HL-60/S4 treated with retinoic acid at 250 ng/mL for 4 days and 3 days (cell line): ENCODE data around the gene TAAR6.
"Not testable (repeated sequence)": the region's sequence is repeated elsewhere in the genome, so short reads cannot be mapped to it uniquely, and the experiment has no call there.

Source experiments
- in situ Hi-C: fragments of 300-500 bp; cut with MboI; formaldehyde crosslinking; loops from 2 replicates; pipeline ENCODE4 v1.7.0; 2022; ENCODE audit warnings: low sequenced_read_pairs

Gene TAAR6

GRCh38 chr6:132570221-132570777 is at the start of gene TAAR6:
Gene TAAR6, plus strand, starts transcription at chr6:132570322. Its CDS starts 0 bp downstream, at chr6:132570322.
- in situ Hi-C loops: no loop called here

- in situ Hi-C loops: no loop called here
Observed at GRCh38 chr6:132520953-132521352, 49.2 kb upstream of the TAAR6 start.

GRCh38 chr6:132524646-132525045 is 45.5 kb upstream of the TAAR6 start:
- in situ Hi-C loops: no loop called here

GRCh38 chr6:132525866-132526265 is 44.3 kb upstream of the TAAR6 start:
- in situ Hi-C loops: no loop called here

- in situ Hi-C loops: no loop called here
Observed at GRCh38 chr6:132526461-132526860, 43.7 kb upstream of the TAAR6 start.

GRCh38 chr6:132527791-132528190 is 42.3 kb upstream of the TAAR6 start:
- in situ Hi-C loops: no loop called here

GRCh38 chr6:132530293-132530974 is 39.7 kb upstream of the TAAR6 start:
- in situ Hi-C loops: no loop called here

GRCh38 chr6:132534546-132534945 is 35.6 kb upstream of the TAAR6 start:
- in situ Hi-C loops: not testable (repeated sequence)

- in situ Hi-C loops: no loop called here
Observed at GRCh38 chr6:132537145-132537544, 33.0 kb upstream of the TAAR6 start.

GRCh38 chr6:132537977-132538376 is 32.1 kb upstream of the TAAR6 start, which contains the start of gene TAAR9:
Gene TAAR9, plus strand, starts transcription at chr6:132538277. Its CDS starts 13 bp downstream, at chr6:132538290.
- in situ Hi-C loops: no loop called here

- in situ Hi-C loops: no loop called here
Observed at GRCh38 chr6:132544826-132545225, 25.3 kb upstream of the TAAR6 start.

GRCh38 chr6:132548746-132549463 is 21.2 kb upstream of the TAAR6 start:
- in situ Hi-C loops: no loop called here

GRCh38 chr6:132551214-132551613 is 18.9 kb upstream of the TAAR6 start:
- in situ Hi-C loops: no loop called here

- in situ Hi-C loops: no loop called here
Observed at GRCh38 chr6:132552372-132552771, 17.8 kb upstream of the TAAR6 start, which contains the start of gene TAAR8. Gene TAAR8, plus strand, starts transcription at chr6:132552672. Its CDS starts 21 bp downstream, at chr6:132552693.

- in situ Hi-C loops: not testable (repeated sequence)
Observed at GRCh38 chr6:132560087-132560486, 10.0 kb upstream of the TAAR6 start.

GRCh38 chr6:132566404-132566803 is 3.7 kb upstream of the TAAR6 start:
- in situ Hi-C loops: no loop called here

GRCh38 chr6:132567566-132567965 is 2.6 kb upstream of the TAAR6 start:
- in situ Hi-C loops: no loop called here

- in situ Hi-C loops: no loop called here
Observed at GRCh38 chr6:132568611-132569010, 1.5 kb upstream of the TAAR6 start.

- in situ Hi-C loops: no loop called here
Observed at GRCh38 chr6:132569170-132569569, 952 bp upstream of the TAAR6 start.

GRCh38 chr6:132571774-132572173 is 1.7 kb downstream of the TAAR6 start:
- in situ Hi-C loops: no loop called here

- in situ Hi-C loops: no loop called here
Observed at GRCh38 chr6:132584698-132585097, 14.6 kb downstream of the TAAR6 start.

GRCh38 chr6:132587424-132587823 is 17.3 kb downstream of the TAAR6 start:
- in situ Hi-C loops: no loop called here
